HG03196 (cell line): ENCODE data around the gene MKS1.

Experiments
- ATAC-seq: cut with Tn5 transposase; IDR thresholded peaks from one replicate; pipeline ENCODE4 v1.9.1; 2021; ENCODE audit not compliant: unreplicated experiment

The MKS1 gene

DNA sequence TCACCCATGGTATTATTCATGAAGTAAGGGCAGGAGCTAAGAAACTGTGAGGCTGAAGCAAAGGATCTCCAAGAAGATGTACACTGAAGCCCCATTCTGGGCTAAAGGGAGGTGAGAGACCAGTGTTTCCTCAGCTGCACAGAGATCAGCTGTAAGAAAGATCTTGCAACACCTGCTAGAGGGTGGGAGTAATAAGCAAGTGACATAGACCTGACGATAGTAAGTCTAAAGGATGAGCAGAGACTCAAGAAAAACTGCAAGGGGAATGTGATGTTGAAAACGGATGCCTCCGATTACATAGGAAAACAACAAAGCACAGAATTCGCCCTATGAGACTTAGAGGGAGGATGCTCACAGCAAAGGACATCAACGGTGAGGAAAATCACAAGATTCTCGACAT, 52.4 kb downstream of the MKS1 start, which contains the start of gene OR4D2:
Gene OR4D2, plus strand, starts transcription at position 301 of the 400 bp plus-strand sequence. CDS start 2,674 bp downstream, outside the sequence.
- ATAC-seq = no peak

DNA sequence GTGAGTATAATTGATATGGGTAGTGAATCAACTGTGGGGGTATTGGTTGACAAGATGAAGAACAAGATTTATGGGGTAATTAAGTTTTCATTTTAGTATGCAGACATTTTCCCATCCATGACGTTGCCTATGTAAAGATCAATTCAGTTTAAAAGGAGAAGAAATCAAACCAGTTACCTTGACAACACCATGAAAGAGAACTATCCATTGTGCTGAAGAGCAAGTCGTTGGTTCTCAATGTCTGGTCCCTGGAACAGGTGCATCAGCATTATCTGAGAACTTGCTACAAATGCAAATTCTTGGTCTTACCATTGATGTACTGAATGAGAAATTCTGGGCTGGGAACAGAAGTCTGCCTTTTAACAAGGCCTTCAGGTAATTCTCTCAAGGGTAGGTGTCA, 53.1 kb downstream of the MKS1 start:
- ATAC-seq = no peak

DNA sequence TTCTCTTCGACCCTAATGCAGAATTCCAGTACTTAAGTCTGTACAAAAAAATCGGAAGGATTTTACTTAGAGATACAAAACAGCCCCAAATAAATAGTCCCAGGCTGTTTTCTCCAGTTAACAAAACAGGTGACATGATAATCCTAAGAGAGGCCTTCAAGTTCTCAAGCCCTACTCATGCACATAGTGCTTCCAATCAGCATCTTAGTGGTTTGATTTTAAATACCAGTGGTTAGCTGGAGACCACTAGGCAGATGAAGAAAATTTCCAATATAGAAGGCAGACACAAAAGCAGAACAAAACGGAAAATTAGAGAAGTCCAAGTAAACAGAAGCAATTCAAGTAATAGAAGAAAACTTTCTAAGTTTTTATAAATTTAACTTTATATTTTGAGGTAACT, 57.5 kb downstream of the MKS1 start:
- no peak for ATAC-seq

DNA sequence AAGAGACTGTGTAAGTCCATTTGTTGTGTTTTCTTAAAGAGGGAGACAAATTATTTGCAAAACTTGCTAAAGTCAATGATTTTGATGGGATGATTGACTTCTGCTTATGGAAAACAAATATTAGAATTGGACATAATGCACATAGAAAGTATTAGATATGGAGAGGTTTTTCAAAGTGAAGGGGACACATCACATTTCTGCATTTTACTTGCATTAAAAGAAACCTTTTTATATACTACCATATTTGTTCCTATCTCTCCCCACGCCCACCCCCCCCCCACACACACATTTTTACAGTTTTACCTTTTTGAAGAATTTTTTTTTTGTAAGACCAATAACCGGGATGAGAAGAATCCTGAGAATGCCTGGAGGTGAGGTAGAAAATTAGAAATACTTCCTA, 60.9 kb downstream of the MKS1 start:
- ATAC-seq = no peak

GRCh38 chr17:58156839-58157803, 61.9 kb downstream of the MKS1 start:
- ATAC-seq = no peak
